IMR-90 (cell line): ENCODE results near the gene DIAPH2. TPM values are rescaled to one million over a fixed set of nuclear protein-coding genes. Genes with fewer than 3 reads are reported as not detected.

Experiments
- ATAC-seq: fragments of 200-7000 bp; cut with Tn5 transposase; 2 replicates; pipeline ENCODE4 v1.9.1; 2020; ENCODE audit warnings: low read depth, mild to moderate bottlenecking, moderate library complexity
- BruUV-seq: library from RNA; stranded (reverse); fragments of 400-500 nt; replicated peaks from 2 replicates; lab custom pipeline; 2021; lab: Mats Ljungman, UMichigan
- CTCF ChIA-PET: fragments of 300-600 bp; formaldehyde crosslinking; extraction: SDS; loops from one replicate; lab custom pipeline; 2021; ENCODE audit warnings: antibody characterized with exemption; lab: Yijun Ruan, JAX
- POLR2A ChIA-PET: fragments of 300-600 bp; sonication (Branson Sonifier 250); formaldehyde crosslinking; loops from one replicate; lab custom pipeline; 2022; ENCODE audit warnings: antibody characterized with exemption; ENCODE audit not compliant: unreplicated experiment; lab: Charles Lee
- DNase-seq: peaks from one replicate; pipeline ENCODE4 v3.0.0; 2013
- H2AFZ ChIP-seq: replicated peaks from 2 replicates; pipeline ENCODE3; 2013; ENCODE audit warnings: low read length, mild to moderate bottlenecking; ENCODE audit not compliant: poor library complexity
- H2AK5ac ChIP-seq: 2 replicates; pipeline ENCODE4 v1.6.1; 2013; ENCODE audit warnings: low read depth, low read length, inconsistent platforms
- H2AK9ac ChIP-seq: replicated peaks from 2 replicates; pipeline ENCODE3; 2013; ENCODE audit warnings: mild to moderate bottlenecking, low read depth, low read length, moderate library complexity; ENCODE audit not compliant: poor library complexity
- H2BK120ac ChIP-seq: 2 replicates; pipeline ENCODE4 v1.6.1; 2013; ENCODE audit warnings: low read depth, low read length, inconsistent platforms
- H2BK15ac ChIP-seq: 3 replicates; pipeline ENCODE4 v1.6.1; 2013; ENCODE audit warnings: low read depth, low read length, inconsistent platforms
- H2BK20ac ChIP-seq: 2 replicates; pipeline ENCODE4 v1.6.1; 2013; ENCODE audit warnings: low read depth, mild to moderate bottlenecking, inconsistent platforms, low read length, moderate library complexity
- H2BK5ac ChIP-seq: 2 replicates; pipeline ENCODE4 v1.6.1; 2013; ENCODE audit warnings: mild to moderate bottlenecking, low read depth, low read length, inconsistent platforms; ENCODE audit not compliant: poor library complexity, severe bottlenecking
- H3K14ac ChIP-seq: replicated peaks from 2 replicates; pipeline ENCODE4 v1.6.1; 2013; ENCODE audit warnings: low read depth, low read length, inconsistent platforms
- H3K18ac ChIP-seq: 2 replicates; pipeline ENCODE4 v1.6.1; 2013; ENCODE audit warnings: low read depth, low read length, control low read depth
- H3K23ac ChIP-seq: 2 replicates; pipeline ENCODE4 v1.6.1; 2013; ENCODE audit warnings: low read depth, low read length, inconsistent platforms
- H3K27ac ChIP-seq: 2 replicates; pipeline ENCODE4 v1.5.1; 2013; ENCODE audit warnings: mild to moderate bottlenecking, control low read depth, low read length; ENCODE audit not compliant: insufficient read depth
- H3K27me3 ChIP-seq: 2 replicates; pipeline ENCODE4 v1.6.1; 2013; ENCODE audit warnings: low read length; ENCODE audit not compliant: control insufficient read depth, insufficient read depth
- H3K36me3 ChIP-seq: 2 replicates; pipeline ENCODE4 v1.6.1; 2013; ENCODE audit warnings: low read length, mixed read lengths; ENCODE audit not compliant: control insufficient read depth, insufficient read depth
- H3K4ac ChIP-seq: 2 replicates; pipeline ENCODE4 v1.6.1; 2013; ENCODE audit warnings: low read depth, low read length, inconsistent platforms
- H3K4me1 ChIP-seq: 2 replicates; pipeline ENCODE4 v1.6.1; 2013; ENCODE audit warnings: low read length, mixed read lengths; ENCODE audit not compliant: control insufficient read depth, insufficient read depth
- H3K4me2 ChIP-seq: 2 replicates; pipeline ENCODE4 v1.6.1; 2013; ENCODE audit warnings: low read depth, mild to moderate bottlenecking, control low read depth, low read length, moderate library complexity
- H3K4me3 ChIP-seq: 2 replicates; pipeline ENCODE4 v1.5.1; 2013; ENCODE audit warnings: low read depth, mild to moderate bottlenecking, control low read depth, low read length, moderate library complexity; ENCODE audit not compliant: insufficient read depth
- H3K56ac ChIP-seq: 2 replicates; pipeline ENCODE4 v1.6.1; 2013; ENCODE audit warnings: low read length, inconsistent platforms; ENCODE audit not compliant: insufficient read depth; ENCODE audit errors: extremely low read depth
- H3K79me1 ChIP-seq, 2 experiments: 2 replicates each; pipeline ENCODE4 v1.6.1; 2013; ENCODE audit warnings: low read length in 2 of 2, inconsistent platforms in 1 of 2, low read depth in 1 of 2
- H3K9ac ChIP-seq: 2 replicates; pipeline ENCODE4 v1.6.1; 2013; ENCODE audit warnings: low read depth, low read length, control low read depth
- H3K9me1 ChIP-seq: 2 replicates; pipeline ENCODE4 v1.6.1; 2013; ENCODE audit warnings: low read length, inconsistent platforms; ENCODE audit not compliant: insufficient read depth
- H3K9me3 ChIP-seq: 2 replicates; pipeline ENCODE4 v1.6.1; 2013; ENCODE audit warnings: low read length; ENCODE audit not compliant: control insufficient read depth, insufficient read depth
- H4K20me1 ChIP-seq: 2 replicates; pipeline ENCODE4 v1.6.1; 2013; ENCODE audit warnings: low read length, inconsistent platforms; ENCODE audit not compliant: insufficient read depth
- H4K5ac ChIP-seq: 2 replicates; pipeline ENCODE4 v1.6.1; 2013; ENCODE audit warnings: mild to moderate bottlenecking, low read depth, low read length, control low read depth
- H4K8ac ChIP-seq, 2 experiments: 2 replicates each; pipeline ENCODE4 v1.6.1; 2013; ENCODE audit warnings: low read depth in 2 of 2, low read length in 2 of 2, control low read depth in 1 of 2, inconsistent platforms in 1 of 2
- H4K91ac ChIP-seq: 2 replicates; pipeline ENCODE4 v1.6.1; 2013; ENCODE audit warnings: low read depth, low read length, inconsistent platforms; ENCODE audit not compliant: insufficient read depth
- CEBPB ChIP-seq: IDR thresholded peaks from 2 replicates; pipeline ENCODE4 v1.6.1; 2012; ENCODE audit warnings: low read depth, low read length, improper control_type of control experiment
- CHD1 ChIP-seq: IDR thresholded peaks from 2 replicates; pipeline ENCODE4 v1.6.1; 2012; ENCODE audit warnings: low read depth, low read length, improper control_type of control experiment
- CTCF ChIP-seq: conservative IDR thresholded peaks from 2 replicates; pipeline ENCODE4 v1.5.1; 2012; ENCODE audit warnings: mild to moderate bottlenecking, low read depth, low read length, improper control_type of control experiment
- ELK1 ChIP-seq: fragments of 150-350 bp; IDR thresholded peaks from 2 replicates; pipeline ENCODE4 v1.6.1; 2016; ENCODE audit warnings: low read depth, mild to moderate bottlenecking, low read length, moderate library complexity, borderline replicate concordance
- FOS ChIP-seq: fragments of 150-350 bp; IDR thresholded peaks from 2 replicates; pipeline ENCODE4 v1.6.1; 2016; ENCODE audit warnings: low read depth, low read length
- MAFK ChIP-seq: IDR thresholded peaks from 2 replicates; pipeline ENCODE4 v1.6.1; 2012; ENCODE audit warnings: low read depth, low read length, improper control_type of control experiment
- MAZ ChIP-seq: IDR thresholded peaks from 2 replicates; pipeline ENCODE4 v1.6.1; 2012; ENCODE audit warnings: low read depth, mild to moderate bottlenecking, low read length, improper control_type of control experiment, moderate library complexity, borderline replicate concordance
- MXI1 ChIP-seq: IDR thresholded peaks from 2 replicates; pipeline ENCODE4 v1.6.1; 2012; ENCODE audit warnings: low read depth, mild to moderate bottlenecking, low read length, moderate library complexity, borderline replicate concordance
- NFE2L2 ChIP-seq: fragments of 150-350 bp; IDR thresholded peaks from 2 replicates; pipeline ENCODE4 v1.6.1; 2016; ENCODE audit warnings: low read depth, mild to moderate bottlenecking, low read length
- POLR2A ChIP-seq: IDR thresholded peaks from 2 replicates; pipeline ENCODE4 v1.6.1; 2012; ENCODE audit warnings: mild to moderate bottlenecking, low read depth, low read length
- RAD21 ChIP-seq: IDR thresholded peaks from 2 replicates; pipeline ENCODE4 v1.6.1; 2012; ENCODE audit warnings: low read length, improper control_type of control experiment
- RCOR1 ChIP-seq: IDR thresholded peaks from 2 replicates; pipeline ENCODE4 v1.6.1; 2012; ENCODE audit warnings: mild to moderate bottlenecking, low read length, improper control_type of control experiment; ENCODE audit not compliant: insufficient replicate concordance
- RFX5 ChIP-seq: IDR thresholded peaks from 2 replicates; pipeline ENCODE4 v1.8.0; 2012; ENCODE audit warnings: low read depth, mild to moderate bottlenecking, low read length, moderate library complexity
- SMC3 ChIP-seq: fragments of 150-350 bp; IDR thresholded peaks from 2 replicates; pipeline ENCODE4 v1.6.1; 2016; ENCODE audit warnings: low read depth, mild to moderate bottlenecking, antibody characterized with exemption, low read length, moderate library complexity
- USF2 ChIP-seq: fragments of 150-350 bp; IDR thresholded peaks from 2 replicates; pipeline ENCODE4 v1.6.1; 2017; ENCODE audit warnings: mild to moderate bottlenecking, antibody characterized with exemption, low read length, low read depth
- WGBS, 2 experiments: methylation state at CpG; one replicate each; pipeline versions ENCODE4 v1.1.5 to v1.1.7; 2013; ENCODE audit warnings: missing lambda C conversion rate in 2 of 2; ENCODE audit not compliant: insufficient read length in 1 of 2; ENCODE audit errors: extremely low coverage in 2 of 2; 5-methylcytosine and 5-hydroxymethylcytosine counted together
- dilution Hi-C: fragments of 300-500 bp; cut with HindIII; formaldehyde crosslinking; loops from one replicate; pipeline ENCODE4 v1.14.3; 2018; ENCODE audit warnings: low sequenced_read_pairs; ENCODE audit not compliant: unreplicated experiment
- in situ Hi-C: fragments of 300-500 bp; cut with MboI; formaldehyde crosslinking; loops from 3 replicates; pipeline ENCODE4 v1.14.3; 2019; ENCODE audit warnings: low sequenced_read_pairs, inconsistent platforms, mixed read lengths
- intact Hi-C: fragments of 100-400 bp; cut with micrococcal nuclease; formaldehyde crosslinking; loops from 2 replicates; pipeline ENCODE4 v1.10.0; 2022
- polyA plus RNA-seq, 3 experiments: library from polyadenylated mRNA; depleted of rRNA; stranded (reverse); fragments of >200 nt; gene quantifications; 2 replicates each; pipeline ENCODE4 v1.2.3, GENCODE V29; 2012; ENCODE audit warnings: low replicate concordance in 1 of 3
- total RNA-seq: library from RNA; depleted of rRNA; stranded (reverse); fragments of >200 nt; gene quantifications from 2 replicates; pipeline ENCODE4 v1.2.3, GENCODE V29; 2012

The DIAPH2 gene
- total and polyA plus RNA-seq, 2 of the 4 experiments (the other 2 are of a cell fraction), result 3.6 to 19.9 TPM

GRCh38 chrX:96924581-96924980, 239.9 kb downstream of the DIAPH2 start:
- H3K79me1 ChIP-seq, result no peaks in the 10 kb centered on the region
- WGBS, 2 experiments, result no CpG with 5 or more reads among the region's 3 CpGs
- no peak overlapping the region for H4K8ac ChIP-seq
- H2BK20ac ChIP-seq, result no peak overlapping the region
- H4K91ac ChIP-seq, result no peak overlapping the region
- H3K14ac ChIP-seq, result no peak overlapping the region
- no peak overlapping the region for H3K23ac ChIP-seq
- no peak overlapping the region for H2AFZ ChIP-seq
- H2AK5ac ChIP-seq, result no peak overlapping the region
- no peak overlapping the region for H2BK120ac ChIP-seq
- DNase-seq, result no peak
- no peak overlapping the region for H3K18ac ChIP-seq
- in situ Hi-C loops, result no loop called here
- no peak overlapping the region for H3K9ac ChIP-seq
- no peaks in the 10 kb centered on the region for H3K27me3 ChIP-seq
- no peaks in the 10 kb centered on the region for H3K9me3 ChIP-seq
- no peak overlapping the region for H2AK9ac ChIP-seq
- no peaks in the 10 kb centered on the region for H3K36me3 ChIP-seq
- ChIA-PET POLR2A (no interaction called here), CTCF (no interaction called here)
- intact Hi-C loops, result no loop called here
- H4K20me1 ChIP-seq, result no peaks in the 10 kb centered on the region
- H3K27ac ChIP-seq, result no peak overlapping the region
- no TSS peak for BruUV-seq
- ATAC-seq, result no peak
- H3K56ac ChIP-seq, result no peak overlapping the region
- dilution Hi-C loops, result no loop called here
- H3K9me1 ChIP-seq, result no peaks in the 10 kb centered on the region
- H2BK5ac ChIP-seq, result no peak overlapping the region
- no peak overlapping the region for H3K4ac ChIP-seq
- TF ChIP-seq FOS (no peak), RFX5 (no peak), CTCF (no peak), CEBPB (no peak), USF2 (no peak), ELK1 (no peak), MXI1 (no peak), SMC3 (no peak), NFE2L2 (no peak), CHD1 (no peak), POLR2A (no peak), RCOR1 (no peak), MAZ (no peak), RAD21 (no peak), MAFK (no peak)
- H3K4me1 ChIP-seq, result no peaks in the 10 kb centered on the region
- H3K4me3 ChIP-seq, result no peak overlapping the region
- H2BK15ac ChIP-seq, result no peak overlapping the region
- no peak overlapping the region for H4K5ac ChIP-seq
- no peak overlapping the region for H3K4me2 ChIP-seq
